HepG2 (cell line): ENCODE data around the gene DPEP1. TPM values are rescaled to one million over a fixed set of nuclear protein-coding genes. Genes with fewer than 3 reads are reported as not detected.

Experiments used
- ATAC-seq: fragments of 200-7000 bp; cut with Tn5 transposase; 3 replicates; pipeline ENCODE4 v1.9.1; 2020; ENCODE audit warnings: mild to moderate bottlenecking, moderate library complexity
- BruUV-seq: library from RNA; stranded (reverse); fragments of 400-500 nt; replicated peaks from 2 replicates; lab custom pipeline; 2021; lab: Mats Ljungman, UMichigan
- CTCF ChIA-PET: fragments of 300-600 bp; formaldehyde crosslinking; extraction: SDS; loops from one replicate; lab custom pipeline; 2021; ENCODE audit warnings: low total read pairs, inconsistent platforms, low intra/inter-chr PET ratio; lab: Yijun Ruan, JAX
- POLR2A ChIA-PET: fragments of 350-600 bp; sonication (Branson Sonifier 250); formaldehyde crosslinking; loops from one replicate; lab custom pipeline; 2020; ENCODE audit warnings: antibody characterized with exemption, inconsistent platforms; lab: Yijun Ruan, JAX
- DNase-seq: peaks from one replicate; pipeline ENCODE4 v3.0.0-alpha.2; 2015; ENCODE audit warnings: low spot score
- FAIRE-seq: peaks from 3 replicates; lab custom pipeline; 2011; peaks lifted over from hg19 to GRCh38; lab: Jason Lieb, UNC
- H2AFZ ChIP-seq: one replicate; pipeline ENCODE4 v1.6.1; 2011; ENCODE audit warnings: low read length, inconsistent platforms
- H3K27ac ChIP-seq: fragments of 300-600 bp; 3 replicates; pipeline ENCODE4 v1.8.0; 2011; ENCODE audit warnings: mixed run types, mild to moderate bottlenecking, mixed read lengths, low read length, inconsistent platforms; ENCODE audit not compliant: insufficient read depth; ENCODE audit errors: extremely low read length
- H3K27me3 ChIP-seq, 2 experiments: fragments of 200-600 bp in 1 of 2; 2 replicates in 1 of 2; 3 replicates in 1 of 2; pipeline versions ENCODE4 v1.6.0 to v1.8.0; 2011; ENCODE audit warnings: low read length in 2 of 2, mild to moderate bottlenecking in 2 of 2, moderate library complexity in 2 of 2, inconsistent platforms in 1 of 2; ENCODE audit not compliant: insufficient read depth in 2 of 2, control insufficient read depth in 1 of 2
- H3K36me3 ChIP-seq, 2 experiments: fragments of 200-600 bp in 1 of 2; replicated peaks in 1 of 2; 2 replicates in 1 of 2; 3 replicates in 1 of 2; pipeline versions ENCODE4 v1.5.1 to v1.8.0; 2011; ENCODE audit warnings: low read length in 2 of 2, inconsistent platforms in 1 of 2; ENCODE audit not compliant: insufficient read depth in 2 of 2, control insufficient read depth in 1 of 2
- H3K4me1 ChIP-seq: 2 replicates; pipeline ENCODE4 v1.5.1; 2012; ENCODE audit warnings: low read length, inconsistent platforms; ENCODE audit not compliant: insufficient read depth
- H3K4me2 ChIP-seq: 2 replicates; pipeline ENCODE4 v1.6.0; 2011; ENCODE audit warnings: low read depth, low read length, inconsistent platforms
- H3K4me3 ChIP-seq, 3 experiments: fragments of 200-600 bp in 1 of 3; sonication (generic), shearing (Covaris generic) in 1 of 3; replicated peaks in 1 of 3; 2 replicates each; pipeline ENCODE4 v1.5.1; 2011 to 2016; ENCODE audit warnings: low read length in 3 of 3, inconsistent platforms in 2 of 3, low read depth in 2 of 3, mild to moderate bottlenecking in 2 of 3, control low read depth in 1 of 3, mixed read lengths in 1 of 3; ENCODE audit not compliant: insufficient read depth in 1 of 3
- H3K79me2 ChIP-seq: one replicate; pipeline ENCODE4 v1.6.1; 2011; ENCODE audit warnings: low read length, inconsistent platforms; ENCODE audit not compliant: insufficient read depth
- H3K9ac ChIP-seq: 2 replicates; pipeline ENCODE4 v1.6.0; 2011; ENCODE audit warnings: mild to moderate bottlenecking, low read depth, low read length, inconsistent platforms; ENCODE audit not compliant: insufficient read depth
- H3K9me3 ChIP-seq: 2 replicates; pipeline ENCODE4 v1.5.1; 2012; ENCODE audit warnings: mild to moderate bottlenecking, low read length
- H4K20me1 ChIP-seq: 2 replicates; pipeline ENCODE4 v1.6.0; 2011; ENCODE audit warnings: inconsistent platforms, mild to moderate bottlenecking, low read length, moderate library complexity; ENCODE audit not compliant: insufficient read depth
- IRX3 ChIP-seq: sonication (generic); formaldehyde crosslinking; IDR thresholded peaks from 2 replicates; pipeline ENCODE4 v1.8.1; 2023; ENCODE audit warnings: mild to moderate bottlenecking, low read depth, missing genetic modification reagents, borderline replicate concordance
- MLXIP ChIP-seq: sonication (generic); formaldehyde crosslinking; IDR thresholded peaks from 2 replicates; pipeline ENCODE4 v1.9.0; 2021; ENCODE audit warnings: missing genetic modification reagents, borderline replicate concordance
- MTA3 ChIP-seq: sonication (generic); formaldehyde crosslinking; IDR thresholded peaks from 2 replicates; pipeline ENCODE4 v1.4.0; 2020; ENCODE audit warnings: missing genetic modification reagents
- THAP11 ChIP-seq: IDR thresholded peaks from 2 replicates; pipeline ENCODE4 v1.6.1; 2016; ENCODE audit warnings: missing biosample characterization, missing genetic modification reagents
- ZNF160 ChIP-seq: sonication (generic); formaldehyde crosslinking; IDR thresholded peaks from 2 replicates; pipeline ENCODE4 v1.8.0; 2022; ENCODE audit warnings: mild to moderate bottlenecking, inconsistent platforms, missing genetic modification reagents
- ZNF503 ChIP-seq: sonication (generic); formaldehyde crosslinking; IDR thresholded peaks from 2 replicates; pipeline ENCODE4 v1.4.0; 2020; ENCODE audit warnings: missing genetic modification reagents
- ZNF660 ChIP-seq: sonication (generic); formaldehyde crosslinking; IDR thresholded peaks from 2 replicates; pipeline ENCODE4 v1.5.1; 2020; ENCODE audit warnings: mild to moderate bottlenecking, low read depth, missing genetic modification reagents, borderline replicate concordance
- WGBS: methylation state at CpG from one replicate; pipeline ENCODE4 v1.1.6; 2017; ENCODE audit warnings: low lambda C conversion rate; 5-methylcytosine and 5-hydroxymethylcytosine counted together
- in situ Hi-C: cut with HindIII; loops from 2 replicates; pipeline ENCODE4 v1.10.0; 2017; ENCODE audit warnings: low pct_unique_long_range_greater_than_20kb; ENCODE audit not compliant: extremely low pct_ligation_motif_present
- intact Hi-C: fragments of 100-400 bp; cut with micrococcal nuclease; formaldehyde crosslinking; loops from one replicate; pipeline ENCODE4 v1.10.0; 2022; ENCODE audit not compliant: unreplicated experiment
- polyA plus RNA-seq, 8 experiments: library from polyadenylated mRNA; depleted of rRNA in 3 of 8; stranded (reverse) in 7 of 8; unstranded in 1 of 8; fragments of >200 nt; fragmentation: Illumina TruSeq in 4 of 8; extraction: Trizol in 4 of 8; gene quantifications; 2 replicates each; pipeline versions ENCODE4 v1.2.1 to v1.2.3, GENCODE V29; 2011 to 2016; ENCODE audit warnings: low read depth in 4 of 8, missing spikeins in 1 of 8, mixed read lengths in 1 of 8; ENCODE audit not compliant: insufficient read depth in 1 of 8
- total RNA-seq, 5 experiments: library from RNA; depleted of rRNA; stranded (reverse); fragments of >200 nt; fragmentation: Illumina TruSeq; extraction: Trizol; gene quantifications; 2 replicates each; pipeline ENCODE4 v1.2.3, GENCODE V29; 2016; ENCODE audit warnings: low read depth in 1 of 5
- TF ChIP-seq, protein P1 (sequence below): sonication (generic); formaldehyde crosslinking; IDR thresholded peaks from 2 replicates; pipeline ENCODE4 v1.9.0; 2022; ENCODE audit warnings: missing genetic modification reagents, mild to moderate bottlenecking, borderline replicate concordance
- TF ChIP-seq, protein P2 (sequence below): sonication (generic); formaldehyde crosslinking; IDR thresholded peaks from 2 replicates; pipeline ENCODE4 v1.4.0; 2020; ENCODE audit warnings: mild to moderate bottlenecking, missing genetic modification reagents

The DPEP1 gene
- total and polyA plus RNA-seq, 2 of the 13 experiments (the other 11 are each of a cell fraction or from before 2014, with no cell fraction given), result 37.6 to 52.2 TPM

- Histone ChIP-seq H3K27me3 (no peaks in the 10 kb centered on the region), H3K9ac (no peak overlapping the region), H2AFZ (no peak overlapping the region), H3K36me3 (no peaks in the 10 kb centered on the region), H3K27ac (no peak overlapping the region), H3K9me3 (no peaks in the 10 kb centered on the region), H3K4me3 (no peak overlapping the region), H3K4me2 (no peak overlapping the region), H4K20me1 (no peaks in the 10 kb centered on the region), H3K4me1 (peaks cover 18% of the 10 kb centered on the region), H3K79me2 (no peaks in the 10 kb centered on the region)
- no peak for ATAC-seq
- no peak for DNase-seq
- intact Hi-C loops (no loop called here), in situ Hi-C loops (no loop called here)
- BruUV-seq, result no TSS peak
- 82% methylated on average over 6 of the region's 6 CpGs for WGBS
- POLR2A ChIA-PET, result no interaction called here
- FAIRE-seq, result no peak
- CTCF ChIA-PET, result interaction anchor here (2.7 kb wide), 1 partner anchor 24 kb away, joined by 34 read pairs; no protein-coding TSS in a partner anchor
- TF ChIP-seq IRX3 (CRISPR knock-in tag), result no peak
- no peak for TF ChIP-seq ZNF503 (CRISPR knock-in tag)
- TF ChIP-seq, protein P1, sequence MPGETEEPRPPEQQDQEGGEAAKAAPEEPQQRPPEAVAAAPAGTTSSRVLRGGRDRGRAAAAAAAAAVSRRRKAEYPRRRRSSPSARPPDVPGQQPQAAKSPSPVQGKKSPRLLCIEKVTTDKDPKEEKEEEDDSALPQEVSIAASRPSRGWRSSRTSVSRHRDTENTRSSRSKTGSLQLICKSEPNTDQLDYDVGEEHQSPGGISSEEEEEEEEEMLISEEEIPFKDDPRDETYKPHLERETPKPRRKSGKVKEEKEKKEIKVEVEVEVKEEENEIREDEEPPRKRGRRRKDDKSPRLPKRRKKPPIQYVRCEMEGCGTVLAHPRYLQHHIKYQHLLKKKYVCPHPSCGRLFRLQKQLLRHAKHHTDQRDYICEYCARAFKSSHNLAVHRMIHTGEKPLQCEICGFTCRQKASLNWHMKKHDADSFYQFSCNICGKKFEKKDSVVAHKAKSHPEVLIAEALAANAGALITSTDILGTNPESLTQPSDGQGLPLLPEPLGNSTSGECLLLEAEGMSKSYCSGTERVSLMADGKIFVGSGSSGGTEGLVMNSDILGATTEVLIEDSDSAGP (CRISPR knock-in tag), result no peak
- TF ChIP-seq, protein P2, sequence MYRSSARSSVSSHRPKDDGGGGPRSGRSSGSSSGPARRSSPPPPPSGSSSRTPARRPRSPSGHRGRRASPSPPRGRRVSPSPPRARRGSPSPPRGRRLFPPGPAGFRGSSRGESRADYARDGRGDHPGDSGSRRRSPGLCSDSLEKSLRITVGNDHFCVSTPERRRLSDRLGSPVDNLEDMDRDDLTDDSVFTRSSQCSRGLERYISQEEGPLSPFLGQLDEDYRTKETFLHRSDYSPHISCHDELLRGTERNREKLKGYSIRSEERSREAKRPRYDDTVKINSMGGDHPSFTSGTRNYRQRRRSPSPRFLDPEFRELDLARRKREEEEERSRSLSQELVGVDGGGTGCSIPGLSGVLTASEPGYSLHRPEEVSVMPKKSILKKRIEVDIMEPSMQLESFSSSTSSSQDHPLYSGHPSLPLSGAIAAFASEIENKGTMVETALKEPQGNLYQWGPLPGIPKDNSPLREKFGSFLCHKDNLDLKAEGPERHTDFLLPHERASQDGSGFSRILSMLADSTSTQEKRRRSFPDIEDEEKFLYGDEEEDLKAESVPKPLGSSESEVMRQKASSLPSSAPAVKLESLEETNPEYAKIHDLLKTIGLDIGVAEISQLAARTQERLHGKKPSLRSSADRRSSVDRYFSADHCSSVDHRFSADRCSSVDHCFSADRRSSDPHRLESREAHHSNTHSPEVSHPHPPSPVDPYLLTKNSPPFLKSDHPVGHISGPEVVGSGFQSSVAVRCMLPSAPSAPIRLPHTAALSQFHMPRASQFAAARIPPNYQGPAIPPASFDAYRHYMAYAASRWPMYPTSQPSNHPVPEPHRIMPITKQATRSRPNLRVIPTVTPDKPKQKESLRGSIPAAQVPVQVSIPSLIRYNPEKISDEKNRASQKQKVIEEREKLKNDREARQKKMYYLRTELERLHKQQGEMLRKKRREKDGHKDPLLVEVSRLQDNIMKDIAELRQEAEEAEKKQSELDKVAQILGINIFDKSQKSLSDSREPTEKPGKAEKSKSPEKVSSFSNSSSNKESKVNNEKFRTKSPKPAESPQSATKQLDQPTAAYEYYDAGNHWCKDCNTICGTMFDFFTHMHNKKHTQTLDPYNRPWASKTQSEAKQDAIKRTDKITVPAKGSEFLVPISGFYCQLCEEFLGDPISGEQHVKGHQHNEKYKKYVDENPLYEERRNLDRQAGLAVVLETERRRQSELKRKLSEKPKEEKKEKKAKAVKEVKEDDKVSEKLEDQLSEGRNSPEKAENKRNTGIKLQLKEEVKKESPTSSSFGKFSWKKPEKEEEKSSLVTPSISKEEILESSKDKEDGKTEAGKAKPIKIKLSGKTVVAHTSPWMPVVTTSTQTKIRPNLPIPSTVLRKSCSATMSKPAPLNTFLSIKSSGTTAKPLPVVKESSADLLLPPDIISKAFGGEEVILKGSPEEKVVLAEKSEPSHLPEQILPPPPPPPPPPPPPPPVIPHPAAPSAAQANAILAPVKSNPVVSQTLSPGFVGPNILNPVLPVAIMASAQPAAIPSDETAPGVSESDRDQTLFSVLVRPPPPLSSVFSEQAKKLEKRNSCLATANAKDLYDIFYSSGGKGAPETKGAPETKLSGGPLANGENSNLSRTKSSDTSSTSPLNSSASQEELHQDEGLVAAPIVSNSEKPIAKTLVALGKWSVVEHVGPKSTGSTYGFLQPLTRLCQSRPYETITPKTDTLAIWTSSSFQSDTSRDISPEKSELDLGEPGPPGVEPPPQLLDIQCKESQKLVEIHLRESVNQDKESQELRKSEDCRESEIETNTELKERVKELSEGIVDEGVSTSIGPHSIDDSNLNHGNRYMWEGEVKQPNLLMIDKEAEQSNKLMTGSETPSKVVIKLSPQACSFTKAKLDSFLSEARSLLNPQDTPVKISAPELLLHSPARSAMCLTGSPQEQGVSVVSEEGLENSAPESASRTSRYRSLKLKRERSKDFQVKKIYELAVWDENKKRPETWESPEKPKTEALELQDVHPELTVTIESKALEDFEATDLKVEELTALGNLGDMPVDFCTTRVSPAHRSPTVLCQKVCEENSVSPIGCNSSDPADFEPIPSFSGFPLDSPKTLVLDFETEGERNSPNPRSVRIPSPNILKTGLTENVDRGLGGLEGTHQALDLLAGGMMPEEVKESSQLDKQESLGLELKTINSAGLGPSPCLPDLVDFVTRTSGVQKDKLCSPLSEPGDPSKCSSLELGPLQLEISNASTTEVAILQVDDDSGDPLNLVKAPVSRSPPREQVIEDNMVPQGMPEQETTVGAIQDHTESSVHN (CRISPR knock-in tag), result no peak
- no peak for TF ChIP-seq ZNF160 (CRISPR knock-in tag)
- no peak for TF ChIP-seq THAP11 (CRISPR knock-in tag)
- TF ChIP-seq MTA3 (CRISPR knock-in tag), result no peak
- TF ChIP-seq ZNF660, result no peak
- no peak for TF ChIP-seq MLXIP
Observed at GRCh38 chr16:89639385-89639784, 25.9 kb downstream of the DPEP1 start.
